Measurements from ENCODE around the gene SLC23A1.

- TF ChIP-seq CTCF (IDR thresholded peaks at IDR 0.05): no peak
- no peak for TF ChIP-seq POLR2A (IDR thresholded peaks at IDR 0.05)
Measured at GRCh38 chr5:139392324-139392677, 9.2 kb upstream of the SLC23A1 start.
